Stimulated activated CD8-positive, alpha-beta memory T cell treated with anti-CD3 and anti-CD28 coated beads, Interleukin-7, amount 100 ng/mL, for 4 hours (primary cell): ENCODE measurements around the gene MYPN.

Source experiments
- DNase-seq, 2 donors: peaks; one replicate each; pipeline ENCODE4 v3.0.0-alpha.2; 2020; ENCODE audit warnings: low read depth in 2 of 2

The MYPN gene

DNA sequence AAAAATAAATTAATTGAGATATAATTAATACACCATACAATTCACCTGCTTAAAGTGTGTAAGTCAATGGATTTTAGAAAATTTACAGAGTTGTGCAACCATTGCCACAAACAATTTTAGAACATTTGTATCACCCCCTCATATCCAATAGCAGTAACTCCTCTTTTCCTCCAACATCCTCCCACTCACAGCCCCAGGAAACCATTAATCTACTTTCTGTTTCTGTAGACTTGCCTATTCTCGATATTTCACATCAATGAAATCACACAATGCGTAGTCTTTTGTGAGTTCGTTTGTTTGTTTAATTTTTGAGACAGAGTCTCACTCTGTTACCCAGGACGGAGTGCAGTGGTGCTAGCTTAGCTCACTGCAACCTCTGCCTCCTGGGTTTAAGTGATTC lies 20.5 kb upstream of the MYPN start:
- DNase-seq = no peak

DNA sequence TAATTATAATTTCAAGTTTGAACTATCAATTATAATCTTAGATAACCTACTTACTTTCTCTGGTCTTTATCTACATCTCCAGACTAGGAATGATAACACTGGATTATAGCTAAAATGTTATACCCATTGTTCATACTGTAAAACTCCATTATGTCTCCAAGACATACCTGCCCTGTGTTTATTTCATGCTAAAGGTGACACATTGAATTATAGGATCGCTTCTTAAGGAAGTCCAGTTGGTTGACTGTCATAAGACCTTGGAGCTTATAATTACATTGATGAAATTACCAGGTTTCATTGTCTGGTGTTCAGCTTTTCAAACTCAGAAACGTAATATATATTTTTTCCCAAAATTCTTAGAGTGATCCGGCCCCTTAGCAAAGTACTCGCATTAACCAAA lies 18.7 kb upstream of the MYPN start:
- no peak for DNase-seq

DNA sequence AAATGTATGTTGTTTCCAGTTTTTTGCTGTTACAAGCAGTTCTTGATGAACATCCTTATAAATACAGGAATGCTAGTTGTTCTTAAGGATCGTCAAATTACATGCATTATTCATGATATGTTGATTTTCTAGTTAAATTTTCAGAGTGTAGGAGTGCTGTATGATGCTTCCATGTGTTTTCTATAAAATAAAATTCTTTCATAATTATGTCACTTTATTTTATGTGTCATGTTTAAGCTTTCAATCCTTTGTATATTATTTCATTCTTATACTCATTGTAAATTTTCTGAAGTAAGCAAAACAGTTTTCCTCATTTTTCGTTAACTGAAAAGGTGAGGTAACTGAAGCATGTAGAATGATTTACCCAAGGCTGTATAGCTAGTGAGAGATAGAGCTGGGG lies 16.8 kb upstream of the MYPN start:
- no peak for DNase-seq

DNA sequence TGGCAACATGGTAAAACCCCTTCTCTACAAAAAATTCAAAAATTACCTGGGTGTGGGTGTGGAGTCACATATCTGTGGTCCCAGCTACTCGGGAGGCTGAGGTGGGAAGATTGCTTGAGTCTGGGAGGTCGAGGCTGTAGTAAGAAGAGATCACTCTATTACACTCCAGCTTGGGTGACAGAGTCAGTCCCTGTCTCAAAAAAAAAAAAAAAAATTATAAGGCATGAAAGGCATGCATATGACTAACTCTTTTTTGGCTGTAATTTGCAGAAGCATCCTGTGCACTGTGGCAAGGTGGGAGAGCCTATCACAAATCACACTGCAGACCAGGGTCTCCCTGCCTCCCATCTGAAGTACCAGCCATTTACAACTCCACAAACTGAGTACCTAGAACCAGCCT lies 14.1 kb upstream of the MYPN start:
- no peak for DNase-seq

- no peak for DNase-seq
Observed at GRCh38 chr10:68096913-68097516, 12.3 kb upstream of the MYPN start.

DNA sequence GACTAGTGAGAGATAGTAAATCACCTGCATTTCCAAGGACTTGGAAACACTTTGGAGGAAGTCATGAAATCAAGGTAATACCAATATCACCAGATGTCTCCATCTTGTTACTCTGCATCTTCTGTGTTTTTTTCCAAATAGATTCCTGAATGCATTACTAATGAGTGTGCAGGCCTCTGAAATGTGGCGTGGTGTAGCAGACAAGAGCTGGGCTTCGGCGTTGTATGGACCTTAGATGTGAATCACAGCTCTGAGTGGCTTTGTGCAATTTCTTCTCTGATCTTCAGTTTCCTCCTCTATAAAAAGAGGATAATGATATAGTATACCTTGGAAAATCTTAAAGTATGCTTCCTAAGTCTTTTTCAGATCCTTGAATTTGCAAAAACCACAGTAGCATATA lies 9.6 kb upstream of the MYPN start:
- no peak for DNase-seq

DNA sequence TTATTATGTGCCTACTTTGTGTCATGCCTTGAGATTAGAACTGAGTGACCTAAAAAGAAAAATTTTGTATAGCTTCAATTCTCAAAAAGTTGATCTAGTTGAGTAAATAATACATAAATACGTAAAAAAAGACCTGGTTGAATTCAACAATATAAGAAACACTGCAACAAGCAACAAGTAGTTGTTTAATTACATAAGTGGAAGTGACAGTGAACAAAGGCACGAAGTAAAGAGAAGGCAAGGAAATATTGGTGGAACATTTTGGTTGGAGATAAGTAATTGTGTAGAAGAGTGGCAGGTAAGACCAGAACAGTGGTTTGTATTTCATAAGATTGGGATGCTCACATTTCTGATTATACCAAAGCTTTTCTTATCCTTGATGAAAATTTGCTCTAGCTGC lies 8.2 kb upstream of the MYPN start:
- DNase-seq = no peak

- no peak for DNase-seq
Observed at GRCh38 chr10:68103261-68103878, 5.9 kb upstream of the MYPN start.

DNA sequence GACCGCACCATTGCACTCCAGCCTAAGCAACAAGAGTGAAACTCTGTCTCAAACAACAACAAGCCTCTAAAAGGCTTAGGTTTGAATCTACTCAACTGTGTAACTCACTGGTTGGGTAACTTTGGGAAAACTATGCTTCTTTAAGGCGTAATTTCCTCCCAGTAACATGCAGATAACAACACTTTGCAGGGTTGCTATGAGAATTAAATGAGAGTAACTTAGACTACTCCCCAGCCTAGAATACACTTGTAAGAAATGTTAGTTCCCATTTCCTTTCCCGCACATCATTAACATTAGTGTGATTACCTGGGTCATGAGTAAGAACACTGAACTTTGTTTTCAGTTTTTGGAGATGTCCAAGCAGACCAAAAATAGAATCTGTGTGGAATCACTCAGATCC lies 5.4 kb upstream of the MYPN start:
- no peak for DNase-seq

GRCh38 chr10:68105820-68106219 lies 3.5 kb upstream of the MYPN start:
- no peak for DNase-seq

GRCh38 chr10:68106656-68107055 lies 2.6 kb upstream of the MYPN start:
- DNase-seq = no peak

DNA sequence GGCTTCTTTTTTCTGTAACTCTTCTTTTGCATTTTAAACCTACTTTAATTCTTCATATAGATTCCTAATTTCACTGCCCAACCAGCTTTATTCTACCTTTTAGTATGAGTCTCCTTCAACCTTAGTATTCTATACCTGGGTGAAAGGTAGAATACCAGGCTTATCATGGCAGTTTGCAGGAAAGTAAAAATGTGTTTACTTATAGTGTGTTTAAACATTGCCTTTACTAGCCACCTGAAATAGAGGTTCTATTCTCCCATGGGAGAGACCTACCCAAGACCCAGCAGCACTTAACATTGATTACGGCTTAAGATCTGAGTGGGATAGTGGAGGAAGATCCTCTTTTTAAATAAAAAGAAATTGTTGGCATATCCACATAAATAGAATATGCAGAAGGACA lies 1.6 kb upstream of the MYPN start:
- DNase-seq = no peak

GRCh38 chr10:68108051-68108450 lies 1.2 kb upstream of the MYPN start:
- DNase-seq = no peak

DNA sequence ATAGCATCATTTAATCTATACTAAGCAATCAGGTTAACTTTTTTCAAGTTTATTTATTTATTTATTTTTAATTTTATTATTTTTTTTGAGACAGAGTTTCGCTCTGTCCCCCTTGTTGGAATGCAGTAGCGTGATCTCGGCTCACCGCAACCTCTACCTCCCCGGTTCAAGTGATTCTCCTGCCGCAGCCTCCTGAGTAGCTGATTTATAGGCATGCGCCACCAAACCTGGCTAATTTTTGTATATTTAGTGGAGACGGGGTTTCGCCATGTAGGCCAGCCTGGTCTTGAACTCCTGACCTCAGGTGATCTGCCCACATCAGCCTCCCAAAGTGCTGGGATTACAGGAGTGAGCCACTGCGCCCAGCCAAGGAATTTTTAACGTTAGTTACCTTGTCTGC lies 635 bp upstream of the MYPN start:
- no peak for DNase-seq

DNA sequence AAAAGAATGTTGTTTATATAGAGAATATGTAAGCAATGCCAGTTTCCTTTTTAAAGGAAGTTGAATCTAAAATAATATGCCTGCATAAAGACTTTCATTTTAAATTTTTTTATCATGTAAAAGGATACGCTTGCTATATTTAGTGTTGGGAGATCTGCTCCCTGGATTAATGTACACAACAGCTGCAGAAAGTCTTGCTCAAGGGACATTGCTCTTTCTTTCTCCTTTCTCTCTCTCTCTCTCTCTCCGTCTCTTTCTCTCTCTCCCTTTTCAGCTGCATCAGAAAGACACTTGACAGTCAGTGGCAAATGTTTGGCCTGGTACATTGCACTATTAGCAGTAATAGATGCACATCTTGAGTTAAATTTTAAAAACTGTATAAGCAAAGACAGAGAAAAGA lies 739 bp downstream of the MYPN start:
- DNase-seq = no peak

DNA sequence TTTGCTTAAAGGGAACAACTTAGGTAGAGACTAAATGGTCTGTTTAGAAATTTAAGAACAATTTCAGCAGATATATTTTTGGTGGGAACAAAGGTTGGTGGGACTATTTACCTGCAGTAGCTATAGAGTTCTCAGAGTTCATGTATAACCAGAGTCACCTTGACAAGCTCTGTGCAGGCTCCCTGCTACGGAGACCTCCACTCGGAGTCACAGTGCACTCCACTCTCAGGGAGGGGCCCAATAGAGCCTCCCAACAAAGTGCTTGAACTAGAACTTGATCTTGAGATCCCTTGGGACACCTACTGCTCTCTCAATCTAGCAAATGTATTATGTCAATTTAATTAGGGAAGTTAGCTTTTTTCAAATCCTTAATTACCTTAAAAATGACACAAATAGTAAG lies 2.3 kb downstream of the MYPN start:
- DNase-seq = no peak

- no peak for DNase-seq
Observed at GRCh38 chr10:68112837-68113236, 3.5 kb downstream of the MYPN start.

GRCh38 chr10:68118657-68119056 lies 9.4 kb downstream of the MYPN start:
- no peak for DNase-seq

DNA sequence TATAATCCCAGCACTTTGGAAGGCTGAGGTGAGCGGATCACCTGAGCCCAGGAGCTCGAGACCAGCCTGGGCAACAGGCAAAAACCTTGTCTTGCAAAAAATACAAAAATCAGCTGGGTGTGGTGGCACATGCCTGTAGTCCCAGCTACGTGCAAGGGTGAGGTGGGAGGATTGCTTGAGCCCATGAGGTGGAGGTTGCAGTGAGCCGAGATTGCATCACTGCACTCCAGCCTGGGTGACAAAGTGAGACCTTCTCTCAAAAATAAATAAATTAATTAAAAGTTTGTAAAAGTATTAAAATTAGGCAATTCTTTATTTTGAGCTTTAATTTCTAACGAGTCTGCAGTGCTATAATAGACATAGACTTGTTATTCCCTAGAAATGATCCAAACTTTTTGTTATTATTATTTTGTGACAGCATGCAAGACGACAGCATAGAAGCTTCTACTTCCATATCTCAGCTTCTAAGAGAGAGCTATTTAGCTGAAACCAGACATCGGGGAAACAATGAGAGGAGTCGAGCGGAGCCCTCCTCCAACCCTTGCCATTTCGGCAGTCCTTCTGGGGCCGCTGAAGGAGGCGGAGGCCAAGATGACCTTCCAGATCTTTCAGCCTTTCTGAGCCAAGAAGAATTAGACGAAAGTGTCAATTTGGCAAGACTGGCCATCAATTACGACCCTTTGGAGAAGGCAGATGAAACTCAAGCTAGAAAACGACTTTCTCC lies 11.9 kb downstream of the MYPN start:
- DNase-seq = no peak

DNA sequence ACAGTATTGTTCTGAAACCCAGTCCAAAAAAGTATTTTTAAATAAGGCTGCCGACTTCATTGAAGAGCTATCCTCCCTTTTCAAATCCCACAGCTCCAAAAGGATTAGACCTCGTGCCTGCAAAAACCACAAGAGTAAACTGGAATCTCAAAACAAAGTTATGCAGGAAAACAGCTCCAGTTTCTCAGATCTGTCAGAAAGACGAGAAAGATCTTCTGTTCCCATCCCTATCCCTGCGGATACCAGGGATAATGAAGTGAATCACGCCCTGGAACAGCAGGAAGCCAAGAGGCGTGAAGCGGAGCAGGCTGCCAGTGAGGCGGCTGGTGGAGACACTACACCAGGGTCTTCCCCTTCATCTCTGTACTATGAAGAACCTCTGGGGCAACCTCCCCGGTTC lies 12.6 kb downstream of the MYPN start:
- no peak for DNase-seq

GRCh38 chr10:68124718-68125117 lies 15.4 kb downstream of the MYPN start:
- DNase-seq = no peak

- no peak for DNase-seq
Observed at GRCh38 chr10:68125772-68126171, 16.5 kb downstream of the MYPN start.

DNA sequence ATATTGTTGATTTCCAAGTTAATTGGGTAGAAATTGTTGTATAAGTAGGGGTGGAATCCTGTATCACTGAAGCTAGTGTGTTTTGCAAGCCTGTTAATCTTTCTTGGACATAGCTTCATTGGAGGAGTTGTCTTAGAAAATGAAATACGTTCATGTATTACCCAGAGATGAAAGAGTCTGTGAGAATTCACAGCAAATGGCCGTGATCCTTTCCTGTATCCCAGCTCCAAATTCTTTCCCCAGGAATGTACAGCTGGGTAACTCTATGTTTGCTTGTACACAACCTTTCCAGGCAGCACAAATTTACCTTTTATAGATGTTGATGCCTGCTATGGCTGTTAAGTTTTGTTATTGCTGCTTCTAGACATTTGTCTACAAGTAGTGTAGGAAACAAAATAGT lies 18.7 kb downstream of the MYPN start:
- DNase-seq = no peak

- DNase-seq = no peak
Observed at GRCh38 chr10:68132391-68132790, 23.1 kb downstream of the MYPN start.
